ENCODE measurements around the gene LRRC53.

LRRC53 gene

GRCh38 chr1:74465193-74465681 is 47.2 kb downstream of the LRRC53 start:
- H3K4me3 ChIP-seq (ENCODE audit: low read length): no peak overlapping the region
- no peak for DNase-seq (ENCODE audit: low read depth)
- TF ChIP-seq CTCF (conservative IDR thresholded peaks at IDR 0.05; ENCODE audit: low read length): no peak

GRCh38 chr1:74464037-74464436 is 48.4 kb downstream of the LRRC53 start:
- no peak for TF ChIP-seq CTCF (conservative IDR thresholded peaks at IDR 0.05; ENCODE audit: low read length)
- no peak overlapping the region for H3K4me3 ChIP-seq (ENCODE audit: low read length)
- DNase-seq (ENCODE audit: low read depth): peak; percentile 13

- TF ChIP-seq CTCF (conservative IDR thresholded peaks at IDR 0.05; ENCODE audit: low read length): no peak
- DNase-seq (ENCODE audit: low read depth): peak; percentile 58
- no peak overlapping the region for H3K4me3 ChIP-seq (ENCODE audit: low read length)
Observed at GRCh38 chr1:74463333-74463988, 49.0 kb downstream of the LRRC53 start.

GRCh38 chr1:74457253-74457652 is 55.2 kb downstream of the LRRC53 start:
- TF ChIP-seq CTCF (conservative IDR thresholded peaks at IDR 0.05; ENCODE audit: low read length): no peak
- H3K4me3 ChIP-seq (ENCODE audit: low read length): no peak overlapping the region
- no peak for DNase-seq (ENCODE audit: low read depth)

- DNase-seq (ENCODE audit: low read depth): no peak
- TF ChIP-seq CTCF (conservative IDR thresholded peaks at IDR 0.05; ENCODE audit: low read length): no peak
- H3K4me3 ChIP-seq (ENCODE audit: low read length): no peak overlapping the region
Observed at GRCh38 chr1:74455390-74455789, 57.0 kb downstream of the LRRC53 start.

GRCh38 chr1:74453277-74453676 is 59.1 kb downstream of the LRRC53 start:
- TF ChIP-seq CTCF (conservative IDR thresholded peaks at IDR 0.05; ENCODE audit: low read length): no peak
- no peak overlapping the region for H3K4me3 ChIP-seq (ENCODE audit: low read length)
- no peak for DNase-seq (ENCODE audit: low read depth)

- TF ChIP-seq CTCF (conservative IDR thresholded peaks at IDR 0.05; ENCODE audit: low read length): no peak
- no peak for DNase-seq (ENCODE audit: low read depth)
Observed at GRCh38 chr1:74452035-74452434, 60.4 kb downstream of the LRRC53 start.

More at GRCh38 chr1:74452035-74452434, 60.4 kb downstream of the LRRC53 start:
- no peak overlapping the region for H3K4me3 ChIP-seq (ENCODE audit: low read length)
